ENCODE results near the gene CEP72. TPM values are rescaled to one million over a fixed set of nuclear protein-coding genes. Genes with fewer than 3 reads are reported as not detected.
"Not testable (repeated sequence)": the region's sequence is repeated elsewhere in the genome, so short reads cannot be mapped to it uniquely, and the experiment has no call there.

The CEP72 gene
- total RNA-seq, 1 donor from 2014 or later: 27.8 TPM

DNA sequence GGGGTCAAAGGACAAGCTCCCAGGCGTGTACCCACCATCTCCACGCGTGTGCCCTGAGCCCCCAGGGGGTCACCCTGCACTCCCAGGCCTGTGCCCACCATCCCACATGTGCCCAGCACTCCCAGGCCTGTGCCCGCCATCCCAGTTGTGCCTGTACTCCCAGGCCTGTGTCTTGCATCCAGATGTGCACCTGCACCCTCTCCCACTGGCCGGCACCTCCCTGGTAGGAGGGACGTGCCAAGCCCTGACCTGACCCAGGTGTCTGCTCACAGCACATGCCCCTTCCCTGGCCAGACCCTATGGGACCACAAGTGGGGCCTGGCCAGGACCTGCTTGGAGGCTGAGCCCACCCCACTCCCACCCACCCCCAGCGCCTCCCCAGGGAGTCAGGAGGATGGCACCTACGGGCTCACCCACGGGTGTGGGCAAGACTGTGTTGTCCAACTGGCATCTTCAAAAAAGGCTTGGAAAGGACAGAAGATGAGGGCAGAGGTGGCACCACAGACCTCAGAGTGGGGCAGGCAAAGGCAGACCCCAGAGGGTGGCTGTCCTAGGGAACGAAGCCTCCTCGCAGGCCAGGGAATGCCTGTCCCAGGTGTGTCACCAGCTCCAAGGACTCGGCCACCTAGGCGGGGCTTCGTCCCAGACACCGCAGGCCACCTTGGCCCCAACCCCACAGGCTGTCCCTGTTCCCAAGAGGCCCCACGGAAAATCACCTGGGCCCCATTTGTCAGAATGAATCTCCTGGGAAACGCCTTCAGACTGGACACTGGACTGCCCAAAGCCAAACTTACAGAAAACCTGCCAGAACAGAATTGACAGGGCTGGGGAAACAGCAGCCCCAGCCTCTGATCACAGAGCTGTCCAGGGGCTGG, 69.4 kb downstream of the CEP72 start:
- not testable (repeated sequence) for H3K36me3 Mint-ChIP-seq; H3K4me3 Mint-ChIP-seq; H3K9me3 Mint-ChIP-seq; H3K27me3 Mint-ChIP-seq; H3K27ac Mint-ChIP-seq; H3K4me1 Mint-ChIP-seq (ENCODE audit: unreplicated experiment)
- peak; percentile 64 for DNase-seq (ENCODE audit: extremely low spot score, unreplicated experiment)

DNA sequence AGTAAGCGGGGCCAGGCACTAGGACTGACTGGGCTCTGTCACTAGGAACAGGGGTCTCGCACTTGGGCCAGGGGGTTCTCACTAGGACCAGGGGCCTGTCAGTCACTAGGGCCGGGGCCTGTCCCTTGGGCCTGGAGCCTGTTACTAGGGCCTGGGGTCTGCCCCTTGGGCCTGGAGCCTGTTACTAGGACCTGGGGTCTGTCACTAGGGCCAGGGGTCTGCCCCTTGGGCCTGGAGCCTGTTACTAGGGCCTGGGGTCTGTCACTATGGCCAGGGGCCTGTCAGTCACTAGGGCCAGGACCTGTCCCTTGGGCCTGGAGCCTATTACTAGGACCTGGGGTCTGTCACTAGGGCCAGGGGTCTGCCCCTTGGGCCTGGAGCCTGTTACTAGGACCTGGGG, 70.1 kb downstream of the CEP72 start:
- H3K4me3 Mint-ChIP-seq; H3K27me3 Mint-ChIP-seq; H3K36me3 Mint-ChIP-seq; DNase-seq (ENCODE audit: extremely low spot score, unreplicated experiment); H3K27ac Mint-ChIP-seq; H3K4me1 Mint-ChIP-seq (ENCODE audit: unreplicated experiment); H3K9me3 Mint-ChIP-seq: not testable (repeated sequence)

DNA sequence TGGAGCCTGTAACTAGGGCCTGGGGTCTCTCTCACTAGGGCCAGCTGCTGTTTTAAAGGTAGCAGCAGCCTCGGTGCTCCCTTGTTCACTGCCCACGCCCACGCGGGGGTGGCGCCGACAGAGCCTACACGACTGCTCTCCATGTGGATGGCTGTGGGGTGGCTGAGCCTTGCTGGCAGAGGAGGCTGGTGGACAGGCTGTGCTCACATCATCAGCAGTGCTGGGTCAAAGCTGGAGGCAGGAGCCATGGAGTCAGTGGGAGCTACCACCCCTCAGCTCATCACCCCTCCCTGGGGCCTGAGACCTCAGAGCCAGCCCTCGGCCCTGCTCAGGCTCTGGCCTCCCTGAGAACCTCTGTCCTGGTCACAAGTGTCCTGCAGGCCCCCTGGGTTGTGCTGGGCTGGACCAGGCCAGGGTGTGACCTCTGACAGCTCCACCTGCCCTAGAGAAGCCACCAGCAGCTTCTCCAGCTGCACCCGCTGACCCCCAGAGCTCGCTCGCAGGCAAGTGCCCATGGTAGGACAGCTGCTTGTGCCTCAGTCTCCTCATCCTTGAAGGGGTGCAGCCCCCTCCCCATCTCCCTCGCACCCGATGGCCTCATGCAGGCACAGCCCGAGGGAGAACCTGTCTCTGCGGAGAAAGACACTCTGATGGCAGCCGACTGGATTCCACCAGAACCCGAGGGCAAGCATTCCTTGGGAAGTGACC, 70.7 kb downstream of the CEP72 start:
- not testable (repeated sequence) for H3K4me1 Mint-ChIP-seq (ENCODE audit: unreplicated experiment); H3K9me3 Mint-ChIP-seq; H3K27me3 Mint-ChIP-seq; H3K36me3 Mint-ChIP-seq; DNase-seq (ENCODE audit: extremely low spot score, unreplicated experiment); H3K4me3 Mint-ChIP-seq; H3K27ac Mint-ChIP-seq

DNA sequence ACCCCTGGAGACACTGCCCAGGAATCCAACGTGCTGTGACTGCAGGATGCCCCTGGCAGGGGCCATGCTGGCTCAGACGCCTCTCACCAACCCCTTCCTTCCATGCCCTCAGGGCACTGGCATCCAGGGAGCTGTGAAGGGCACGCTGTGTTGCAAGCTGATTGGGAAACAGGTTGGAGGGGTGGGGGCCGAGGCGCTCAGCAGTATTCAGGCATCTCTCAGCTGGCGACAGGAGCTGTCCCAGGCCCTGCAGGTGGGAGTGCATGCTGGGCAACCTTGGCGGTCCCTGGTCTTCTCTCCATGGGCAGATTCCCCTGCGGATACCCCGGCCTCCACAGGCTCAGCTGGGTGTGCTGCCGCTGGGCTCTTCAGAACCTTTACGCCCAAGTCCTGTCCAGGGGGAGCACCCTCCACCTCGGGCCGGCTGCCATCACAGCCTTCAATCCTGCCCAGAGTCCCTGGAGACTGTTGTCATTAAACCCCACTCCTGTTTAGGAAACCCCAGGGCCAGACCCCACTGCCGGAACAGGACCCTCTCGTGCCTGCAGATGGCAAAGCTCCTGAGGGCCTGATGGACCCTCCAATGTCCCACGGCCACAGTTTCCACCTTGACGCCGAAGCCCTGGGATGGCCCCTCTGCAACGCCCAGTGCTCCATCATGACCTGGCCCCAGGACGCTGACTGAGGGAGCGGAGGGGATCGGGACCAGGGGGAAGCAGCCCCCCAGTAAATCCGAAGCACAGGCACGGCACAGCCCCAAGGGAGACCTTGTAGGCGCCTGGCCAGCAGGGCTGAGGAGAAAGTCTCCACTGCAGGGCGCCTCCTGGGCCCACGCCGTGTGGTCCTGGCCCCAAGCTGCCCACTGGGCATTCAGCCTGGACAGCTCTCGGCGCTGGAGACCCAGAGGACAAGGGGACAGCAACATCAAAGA, 71.7 kb downstream of the CEP72 start:
- no peaks in the 10 kb centered on the region for H3K4me1 Mint-ChIP-seq (ENCODE audit: unreplicated experiment)
- H3K9me3 Mint-ChIP-seq: no peaks in the 10 kb centered on the region
- no peak overlapping the region for H3K4me3 Mint-ChIP-seq
- TF ChIP-seq, protein P1, sequence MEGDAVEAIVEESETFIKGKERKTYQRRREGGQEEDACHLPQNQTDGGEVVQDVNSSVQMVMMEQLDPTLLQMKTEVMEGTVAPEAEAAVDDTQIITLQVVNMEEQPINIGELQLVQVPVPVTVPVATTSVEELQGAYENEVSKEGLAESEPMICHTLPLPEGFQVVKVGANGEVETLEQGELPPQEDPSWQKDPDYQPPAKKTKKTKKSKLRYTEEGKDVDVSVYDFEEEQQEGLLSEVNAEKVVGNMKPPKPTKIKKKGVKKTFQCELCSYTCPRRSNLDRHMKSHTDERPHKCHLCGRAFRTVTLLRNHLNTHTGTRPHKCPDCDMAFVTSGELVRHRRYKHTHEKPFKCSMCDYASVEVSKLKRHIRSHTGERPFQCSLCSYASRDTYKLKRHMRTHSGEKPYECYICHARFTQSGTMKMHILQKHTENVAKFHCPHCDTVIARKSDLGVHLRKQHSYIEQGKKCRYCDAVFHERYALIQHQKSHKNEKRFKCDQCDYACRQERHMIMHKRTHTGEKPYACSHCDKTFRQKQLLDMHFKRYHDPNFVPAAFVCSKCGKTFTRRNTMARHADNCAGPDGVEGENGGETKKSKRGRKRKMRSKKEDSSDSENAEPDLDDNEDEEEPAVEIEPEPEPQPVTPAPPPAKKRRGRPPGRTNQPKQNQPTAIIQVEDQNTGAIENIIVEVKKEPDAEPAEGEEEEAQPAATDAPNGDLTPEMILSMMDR (conservative IDR thresholded peaks at IDR 0.05): no peak
- peak; percentile 62 for DNase-seq (ENCODE audit: extremely low spot score, unreplicated experiment)
- H3K27ac Mint-ChIP-seq: no peak overlapping the region
- no peaks in the 10 kb centered on the region for H3K36me3 Mint-ChIP-seq
- H3K27me3 Mint-ChIP-seq: no peaks in the 10 kb centered on the region

DNA sequence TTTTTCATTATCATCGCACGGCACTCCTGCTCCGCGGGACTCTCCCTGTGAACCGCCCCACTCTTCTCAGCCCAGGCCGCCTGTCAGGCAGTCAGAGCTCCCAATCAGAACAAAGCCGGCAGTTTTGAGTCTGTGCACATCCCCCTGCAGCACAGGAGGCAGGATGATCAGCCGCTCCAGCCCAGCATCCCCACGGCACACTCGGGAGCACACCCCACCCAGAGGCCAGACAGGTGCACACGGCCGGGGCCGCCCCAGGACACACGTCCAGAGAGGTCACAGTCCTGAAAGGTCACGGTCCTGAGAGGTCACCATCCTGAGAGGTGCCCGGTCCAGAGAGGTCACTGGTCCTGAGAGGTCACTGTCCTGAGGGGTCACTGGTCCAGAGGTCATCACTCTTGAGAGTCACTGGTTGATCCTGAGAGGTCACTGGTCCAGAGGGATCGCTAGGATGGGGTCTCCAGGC, 72.6 kb downstream of the CEP72 start:
- H3K4me3 Mint-ChIP-seq: no peak overlapping the region
- H3K4me1 Mint-ChIP-seq (ENCODE audit: unreplicated experiment): no peaks in the 10 kb centered on the region
- no peaks in the 10 kb centered on the region for H3K9me3 Mint-ChIP-seq
- no peaks in the 10 kb centered on the region for H3K27me3 Mint-ChIP-seq
- H3K36me3 Mint-ChIP-seq: no peaks in the 10 kb centered on the region
- H3K27ac Mint-ChIP-seq: no peak overlapping the region
- TF ChIP-seq, protein P1 (conservative IDR thresholded peaks at IDR 0.05): no peak
- no peak for DNase-seq (ENCODE audit: extremely low spot score, unreplicated experiment)

DNA sequence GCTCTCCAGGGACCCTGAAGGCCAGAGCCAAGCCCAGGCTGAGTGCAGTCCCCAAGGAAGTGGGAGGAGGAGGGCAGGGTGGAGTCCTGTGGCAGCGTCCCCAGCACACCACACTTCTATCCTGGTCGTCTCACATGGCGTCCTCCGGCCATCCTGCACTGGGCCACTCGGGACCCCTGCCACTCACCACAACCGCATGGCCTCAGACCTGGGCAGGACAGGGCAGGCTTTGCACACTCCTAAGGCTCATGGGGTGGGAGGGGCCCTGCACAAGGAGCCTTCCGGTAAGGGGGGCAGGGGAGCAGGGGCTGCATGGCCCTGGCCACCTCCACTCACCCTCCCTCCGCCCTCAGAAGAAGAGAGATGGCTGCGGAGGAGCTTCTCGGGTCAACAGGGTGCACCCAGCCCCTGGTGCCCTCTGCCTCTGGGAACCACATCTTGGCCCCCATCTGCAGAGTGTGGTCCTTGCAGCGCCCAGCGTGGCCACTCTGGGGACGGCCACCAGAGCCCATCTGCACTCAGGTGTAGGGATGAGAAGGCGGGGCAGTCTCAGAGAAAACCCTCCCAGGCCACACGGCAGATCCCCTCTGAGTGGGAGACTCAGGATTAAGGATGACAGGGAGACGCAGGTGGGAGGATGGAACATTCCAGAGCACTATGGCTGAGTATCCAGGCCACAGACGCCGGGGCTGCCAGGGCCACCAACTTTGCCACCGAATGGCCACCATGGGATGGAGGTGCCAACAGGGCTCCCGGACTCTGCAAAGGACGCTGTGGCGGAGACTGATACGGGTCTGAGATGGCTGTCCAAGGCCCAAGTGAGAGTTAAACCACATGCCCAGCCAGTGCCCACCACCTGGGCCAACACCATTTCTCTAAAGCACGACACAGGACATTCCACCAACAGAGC, 73.4 kb downstream of the CEP72 start:
- no peaks in the 10 kb centered on the region for H3K36me3 Mint-ChIP-seq
- H3K27me3 Mint-ChIP-seq: no peaks in the 10 kb centered on the region
- no peaks in the 10 kb centered on the region for H3K9me3 Mint-ChIP-seq
- no peak overlapping the region for H3K27ac Mint-ChIP-seq
- DNase-seq (ENCODE audit: extremely low spot score, unreplicated experiment): peak; percentile 64
- H3K4me1 Mint-ChIP-seq (ENCODE audit: unreplicated experiment): no peaks in the 10 kb centered on the region
- TF ChIP-seq, protein P1 (conservative IDR thresholded peaks at IDR 0.05): no peak
- H3K4me3 Mint-ChIP-seq: no peak overlapping the region

DNA sequence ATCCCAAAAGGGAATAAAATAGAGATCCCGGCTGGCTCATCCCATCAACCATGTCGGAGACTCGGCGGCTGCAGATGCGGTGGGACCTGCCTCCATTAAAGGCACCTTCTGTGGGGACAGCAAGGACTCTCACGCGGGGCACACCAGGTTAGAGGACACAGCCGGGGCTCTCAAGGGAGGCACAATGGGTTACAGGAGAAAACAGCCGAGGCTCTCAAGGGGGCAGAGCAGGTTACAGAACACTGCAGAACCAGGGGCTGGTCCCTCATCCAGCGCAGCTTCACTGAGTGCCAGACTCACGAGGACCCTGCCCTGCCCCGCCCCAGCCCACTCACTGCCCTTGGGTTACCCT, 74.0 kb downstream of the CEP72 start:
- not testable (repeated sequence) for H3K4me1 Mint-ChIP-seq (ENCODE audit: unreplicated experiment); H3K27me3 Mint-ChIP-seq; H3K9me3 Mint-ChIP-seq; H3K4me3 Mint-ChIP-seq; H3K36me3 Mint-ChIP-seq; H3K27ac Mint-ChIP-seq
- DNase-seq (ENCODE audit: extremely low spot score, unreplicated experiment): peak; percentile 64

DNA sequence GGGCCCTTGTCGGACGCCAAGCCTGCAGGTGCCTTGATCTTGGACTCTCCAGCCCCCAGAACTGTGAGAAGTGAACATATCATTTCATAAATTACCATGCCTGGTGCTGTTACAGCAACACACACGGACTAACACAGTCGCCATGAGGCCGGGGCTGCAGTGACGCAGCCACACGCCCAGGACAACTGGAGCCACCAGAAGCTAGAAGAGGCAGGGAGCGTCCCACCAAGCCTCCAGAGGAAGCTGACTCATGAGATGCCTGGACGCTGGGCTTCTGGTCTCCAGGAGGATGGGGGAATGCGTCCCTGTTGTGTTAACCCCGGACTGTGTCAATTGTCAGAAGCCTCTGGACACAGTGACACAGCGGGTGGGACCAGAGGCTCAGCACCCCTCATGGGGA, 74.8 kb downstream of the CEP72 start:
- H3K36me3 Mint-ChIP-seq; H3K27me3 Mint-ChIP-seq; H3K4me3 Mint-ChIP-seq; H3K27ac Mint-ChIP-seq; H3K4me1 Mint-ChIP-seq (ENCODE audit: unreplicated experiment); H3K9me3 Mint-ChIP-seq: not testable (repeated sequence)
- peak; percentile 61 for DNase-seq (ENCODE audit: extremely low spot score, unreplicated experiment)

DNA sequence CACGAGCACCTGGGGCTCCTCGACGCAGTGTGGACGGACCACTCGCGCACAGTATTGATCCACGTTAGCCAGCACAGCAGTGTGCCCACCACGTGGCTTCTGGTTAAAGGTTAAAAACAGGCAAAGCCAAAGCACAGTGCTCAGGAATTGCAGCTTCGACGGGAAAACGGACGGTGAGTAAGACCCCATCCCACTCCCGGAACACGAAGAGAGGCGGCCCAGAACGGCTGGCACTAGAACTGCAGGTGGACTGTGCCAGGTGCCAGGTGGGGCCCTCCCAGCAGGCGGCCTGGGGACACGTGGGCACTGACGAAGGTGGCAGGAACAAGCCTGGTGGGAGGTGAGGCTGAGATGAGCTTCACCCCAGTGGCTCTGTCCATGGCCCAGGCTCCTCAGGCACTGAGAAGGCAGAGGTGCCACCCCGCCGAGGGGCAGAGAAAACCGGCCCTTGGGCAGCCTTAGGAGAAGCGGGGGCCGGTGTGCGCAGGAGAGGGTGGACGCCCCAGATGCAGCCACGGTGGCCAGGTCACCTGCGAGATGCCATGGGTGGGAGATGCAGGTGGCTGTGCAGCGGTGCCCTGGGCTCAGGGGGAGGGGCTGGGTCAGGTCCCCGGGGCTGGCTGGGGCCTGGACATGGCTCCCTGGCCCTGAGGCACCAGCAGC, 76.3 kb downstream of the CEP72 start:
- not testable (repeated sequence) for H3K27ac Mint-ChIP-seq; H3K4me1 Mint-ChIP-seq (ENCODE audit: unreplicated experiment); H3K9me3 Mint-ChIP-seq; H3K4me3 Mint-ChIP-seq; H3K27me3 Mint-ChIP-seq; H3K36me3 Mint-ChIP-seq
- peak; percentile 64 for DNase-seq (ENCODE audit: extremely low spot score, unreplicated experiment)
